Activated T-cell treated with anti-CD3 and anti-CD28 coated beads, Interleukin-2, amount 50 U/mL, for 48 hours (primary cell): ENCODE data around the gene KDM5C.
"Not testable (repeated sequence)": the region's sequence is repeated elsewhere in the genome, so short reads cannot be mapped to it uniquely, and the experiment has no call there.

Experiments
- DNase-seq, 2 experiments: peaks; one replicate each; pipeline ENCODE4 v3.0.0-alpha.2; 2020

KDM5C gene

DNA sequence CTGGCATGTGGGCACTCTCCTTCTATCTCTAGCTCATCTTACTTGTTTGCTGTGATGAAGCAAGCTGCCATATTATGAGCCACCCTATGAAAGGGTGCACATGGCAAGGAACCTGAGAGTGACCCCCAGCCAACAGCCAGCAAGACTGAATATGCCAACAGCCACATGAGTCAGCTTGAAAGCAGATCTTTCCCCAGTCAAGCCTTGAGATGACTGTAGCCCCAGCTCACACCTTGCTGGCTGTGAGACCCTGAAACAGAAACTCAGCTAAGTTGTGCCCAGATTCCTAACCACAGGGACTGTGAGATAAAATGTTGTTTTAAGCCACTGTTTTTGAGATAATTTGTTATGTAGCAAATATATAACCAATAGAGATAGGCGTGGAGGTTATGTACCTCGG lies 36.2 kb downstream of the KDM5C start:
- peak; percentile 60 to 73 for DNase-seq

DNA sequence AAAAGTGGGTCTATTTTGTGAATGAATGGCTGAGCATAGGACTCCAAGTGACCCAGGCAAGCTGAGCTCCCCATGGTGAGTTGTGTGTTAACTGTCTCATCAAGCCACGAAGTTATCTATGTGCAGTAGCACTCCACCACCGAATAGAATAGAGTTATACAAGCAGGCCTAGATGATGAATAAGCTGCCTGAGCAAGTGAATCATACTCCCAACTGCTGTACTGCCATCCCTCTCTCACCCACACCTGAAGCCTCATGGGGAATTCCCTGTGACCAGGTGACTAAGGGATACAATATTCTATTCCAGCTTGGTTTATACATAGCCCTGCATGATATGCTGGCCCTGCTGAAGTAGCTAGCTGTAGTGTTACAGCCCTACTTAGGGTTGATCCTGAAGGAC lies 38.7 kb downstream of the KDM5C start:
- DNase-seq, result peak; percentile 46 to 61

DNA sequence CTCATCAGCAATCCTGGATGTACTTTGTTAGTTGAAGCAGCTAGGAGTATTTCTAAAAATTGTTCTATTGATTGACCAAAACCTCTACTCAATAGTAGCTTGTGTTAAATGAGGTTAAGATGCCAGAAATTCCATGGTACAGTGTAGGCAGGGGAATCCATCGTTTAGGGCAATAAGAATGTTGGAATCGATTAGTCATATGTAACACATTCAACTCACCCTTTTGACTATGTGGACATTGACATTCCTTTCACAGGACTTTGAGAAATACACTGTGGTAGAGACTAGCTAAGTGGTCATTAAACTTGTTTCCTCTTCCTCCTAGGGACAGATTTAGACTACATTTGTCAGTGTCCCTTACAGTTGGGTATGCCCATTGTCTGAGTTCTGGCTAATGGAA lies 40.2 kb downstream of the KDM5C start:
- no peak for DNase-seq

DNA sequence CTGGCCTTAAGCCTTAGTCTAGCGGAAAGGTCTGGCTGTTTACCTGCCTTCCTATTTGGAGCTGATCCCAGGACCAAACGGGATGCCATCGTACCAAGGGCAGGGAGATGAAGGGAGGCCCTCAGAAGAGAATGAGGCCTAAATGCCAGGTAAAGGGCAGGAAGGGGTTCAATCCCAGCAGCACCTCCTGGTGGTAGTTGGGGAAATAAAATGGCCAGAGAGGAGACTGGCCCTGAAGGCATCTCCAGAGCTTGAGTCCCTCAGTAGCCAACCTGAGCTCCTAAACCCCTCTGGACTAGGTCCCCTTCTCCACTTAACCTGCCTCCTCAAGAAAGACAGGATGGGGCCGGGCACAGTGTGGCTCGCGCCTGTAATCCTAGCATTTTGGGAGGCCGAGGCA lies 53.7 kb downstream of the KDM5C start:
- no peak for DNase-seq

DNA sequence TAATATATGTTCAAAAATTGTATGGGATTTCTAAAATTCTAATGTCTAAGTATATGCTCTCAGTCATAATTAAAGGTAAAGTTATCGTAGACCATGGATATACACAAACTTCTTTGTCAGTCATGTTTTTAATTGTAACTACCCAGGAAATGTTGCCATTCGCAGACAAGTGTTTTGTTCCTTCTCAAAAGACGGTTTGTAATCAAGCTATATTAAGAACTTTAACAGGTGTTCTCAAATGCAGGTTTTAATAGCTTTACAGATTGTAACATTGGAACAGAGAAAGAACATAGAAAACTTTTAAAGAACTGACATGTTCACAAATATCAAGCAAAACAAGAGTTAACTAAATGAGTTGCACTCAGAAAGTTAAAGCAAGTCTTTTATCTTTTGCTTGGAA lies 58.9 kb downstream of the KDM5C start:
- DNase-seq, result no peak

DNA sequence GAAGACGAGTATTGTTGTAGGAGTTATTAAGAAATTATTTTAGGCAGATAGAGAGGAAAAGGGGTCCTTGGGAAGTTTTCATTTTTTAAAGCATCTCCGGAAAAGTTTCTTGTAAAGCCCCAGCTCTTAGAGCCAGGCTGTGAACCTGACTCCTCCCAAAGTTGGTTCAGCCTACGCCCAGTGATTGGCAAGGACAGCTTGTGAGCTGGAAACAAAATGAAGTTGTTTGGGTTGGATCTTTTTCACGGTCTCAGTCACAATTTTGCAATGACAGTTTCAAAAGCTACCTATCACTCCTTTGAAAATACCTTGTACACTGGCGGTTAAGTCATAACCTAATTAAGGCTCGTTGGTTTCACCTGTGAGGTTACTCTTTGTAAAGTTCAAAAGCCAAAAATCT lies 60.4 kb downstream of the KDM5C start:
- DNase-seq, result not testable (repeated sequence)

DNA sequence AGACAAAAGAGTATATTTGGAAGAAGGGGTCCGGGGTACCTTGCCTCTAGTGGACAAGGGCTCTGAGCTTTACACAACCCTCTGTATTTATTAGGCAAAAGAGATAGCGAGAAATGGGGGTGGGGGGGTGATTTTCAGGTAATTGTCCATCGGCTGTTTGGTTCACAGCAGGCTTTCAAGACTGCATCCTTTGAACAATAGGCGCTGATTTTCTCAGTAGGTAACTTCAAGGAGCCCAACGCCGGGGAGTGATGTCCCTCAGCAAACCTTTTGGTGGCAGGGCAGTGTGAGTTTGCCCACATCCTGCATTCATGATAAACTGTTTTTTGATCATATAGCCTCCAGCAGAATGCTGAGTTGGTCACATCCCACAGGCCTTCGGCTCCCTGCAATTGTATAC lies 61.6 kb downstream of the KDM5C start:
- no peak for DNase-seq

DNA sequence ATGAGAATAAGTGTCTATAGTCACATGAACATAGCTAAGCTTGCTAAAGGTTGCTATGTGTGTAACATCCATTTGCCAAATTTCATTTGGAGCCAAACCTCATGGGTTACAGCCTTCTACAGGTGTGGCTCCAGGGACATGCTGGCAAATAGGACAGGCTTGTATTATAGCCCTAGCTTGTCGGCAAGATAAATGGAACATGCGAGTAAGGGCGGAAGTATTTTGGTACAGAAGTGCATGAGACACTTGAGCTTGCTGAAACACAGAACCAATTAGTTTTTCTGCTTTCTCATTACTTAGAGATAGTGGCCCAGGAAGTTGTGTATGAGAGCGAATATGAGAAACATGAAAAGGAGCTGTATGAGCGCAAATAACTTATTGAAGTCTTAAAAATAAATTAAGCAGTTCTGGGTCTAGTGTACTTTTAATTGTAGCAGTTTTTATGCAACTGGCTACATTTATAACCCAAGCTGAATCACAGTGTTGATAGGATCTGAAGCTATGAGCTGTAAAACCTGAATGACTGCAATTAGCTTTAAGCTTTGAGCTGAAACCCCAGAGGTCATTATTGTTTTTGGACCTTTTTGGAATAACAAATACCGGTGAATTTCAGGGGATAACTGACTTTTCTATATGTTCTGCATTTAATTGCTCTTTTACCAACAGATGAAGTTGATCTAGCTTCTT lies 64.6 kb downstream of the KDM5C start:
- no peak for DNase-seq

DNA sequence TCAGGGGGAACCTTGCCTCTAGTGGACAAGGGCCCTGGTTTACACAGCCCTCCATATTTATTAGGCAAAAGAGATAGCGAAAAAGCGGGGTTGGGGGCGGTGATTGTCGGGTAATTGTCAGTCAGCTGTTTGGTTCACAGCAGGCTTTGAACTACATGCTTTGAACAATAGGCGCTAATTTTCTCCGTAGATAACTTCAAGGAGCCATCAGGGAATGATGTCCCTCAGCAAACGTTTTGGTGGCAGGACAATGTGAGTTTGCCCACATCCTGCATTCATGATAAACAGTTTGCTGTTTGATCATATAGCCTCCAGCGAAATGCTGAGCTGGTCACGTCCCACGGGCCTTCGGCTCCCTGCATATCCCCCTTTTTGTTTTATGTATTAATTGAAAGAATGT lies 65.8 kb downstream of the KDM5C start:
- DNase-seq, result no peak

DNA sequence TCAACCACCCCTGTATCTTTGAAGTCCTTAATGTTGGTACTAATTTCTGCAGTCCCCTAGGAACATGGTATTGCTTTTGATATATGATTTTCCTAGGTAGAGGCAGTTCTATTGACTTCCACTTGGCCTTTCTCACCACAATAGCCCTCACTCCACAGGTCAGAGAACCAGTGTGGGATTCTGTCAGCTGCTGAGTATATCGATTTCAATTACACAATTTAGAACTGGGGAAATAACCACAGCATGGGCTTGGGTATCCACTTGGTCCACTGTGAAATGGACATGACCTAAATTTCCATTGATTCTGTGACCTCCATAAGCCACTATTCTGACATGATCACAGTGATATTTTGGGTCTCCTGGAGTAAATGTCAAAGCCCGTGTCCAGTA lies 68.8 kb downstream of the KDM5C start:
- DNase-seq, result no peak

DNA sequence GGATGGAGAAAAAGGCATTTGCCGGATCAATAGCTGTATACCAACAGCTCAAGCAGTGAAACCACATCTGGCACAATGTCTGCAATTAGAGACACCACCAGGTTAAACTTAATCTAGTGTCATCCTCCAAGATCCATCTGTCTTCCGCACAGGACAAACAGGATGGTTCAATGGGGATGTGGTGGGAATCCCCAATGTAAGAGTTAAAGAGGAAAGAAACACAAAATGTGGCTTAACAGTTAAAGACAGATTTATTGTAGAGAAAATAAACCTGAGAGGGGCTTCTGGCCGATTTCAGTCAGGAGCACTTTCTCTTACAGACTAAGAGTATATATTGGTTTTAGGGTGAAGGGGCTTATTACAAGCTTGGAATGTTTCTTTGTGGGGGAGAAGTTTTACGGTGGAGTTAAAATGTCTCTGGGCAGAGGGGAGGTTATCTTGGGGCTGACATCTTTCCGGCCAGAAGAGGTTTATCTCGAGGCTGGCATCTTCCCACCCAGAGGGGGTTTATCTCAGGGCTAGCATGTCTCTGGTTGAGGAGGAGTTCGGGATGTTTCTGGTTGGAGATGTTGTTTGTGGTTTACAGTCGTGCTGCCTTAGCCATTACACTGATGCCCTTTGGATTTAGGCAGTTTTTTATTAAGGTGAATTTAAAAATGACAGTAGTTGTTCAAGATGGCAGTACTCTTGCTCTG lies 69.3 kb downstream of the KDM5C start:
- no peak for DNase-seq

DNA sequence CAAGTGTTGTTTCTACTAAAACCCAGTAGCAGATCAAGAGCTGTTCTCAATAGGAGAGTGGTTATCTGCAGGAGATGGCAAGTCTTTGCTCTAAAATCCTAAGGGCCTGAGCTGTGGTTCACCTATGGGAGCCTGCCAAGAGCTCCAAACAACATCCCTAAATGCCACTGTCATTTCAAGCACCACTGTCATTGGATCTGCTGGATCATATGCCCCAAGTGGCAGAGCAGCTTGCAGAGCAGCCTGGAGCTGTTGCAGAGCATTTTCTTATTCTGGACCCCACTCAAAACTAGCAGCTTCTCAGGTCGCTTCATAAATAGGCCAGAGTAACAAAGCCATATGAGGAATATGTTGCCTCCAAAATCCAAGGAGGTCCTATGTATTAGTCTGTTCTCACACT lies 71.4 kb downstream of the KDM5C start:
- no peak for DNase-seq
